Activated T-cell treated with anti-CD3 and anti-CD28 coated beads, Interleukin-2, amount 50 U/mL, for 72 hours (primary cell): ENCODE results near the gene AR. TPM values are rescaled to one million over a fixed set of nuclear protein-coding genes. Genes with fewer than 3 reads are reported as not detected.

Experiments used
- ATAC-seq, 2 donors: fragments of 150-1000 bp; cut with Tn5 transposase; replicated peaks in 1 of 2; 2 replicates each; pipeline ENCODE4 v1.10.0; 2021; ENCODE audit warnings: moderate library complexity in 2 of 2, mild to moderate bottlenecking in 1 of 2
- DNase-seq, 2 donors: peaks; one replicate each; pipeline ENCODE4 v3.0.0; 2021 to 2022; ENCODE audit warnings: mixed read lengths in 1 of 2
- H3K27ac Mint-ChIP-seq: one replicate; pipeline ENCODE4 v1.8.0; 2022; ENCODE audit warnings: mild to moderate bottlenecking, moderate library complexity, mixed read lengths
- H3K27me3 Mint-ChIP-seq: one replicate; pipeline ENCODE4 v1.8.0; 2022; ENCODE audit warnings: low read depth, mixed read lengths
- H3K36me3 Mint-ChIP-seq, 2 donors: one replicate each; pipeline ENCODE4 v1.8.0; 2022; ENCODE audit warnings: mixed read lengths in 2 of 2, mild to moderate bottlenecking in 1 of 2; ENCODE audit not compliant: insufficient read depth in 2 of 2
- H3K4me1 Mint-ChIP-seq: one replicate; pipeline ENCODE4 v1.8.0; 2022; ENCODE audit warnings: low read depth, mixed read lengths
- H3K4me3 Mint-ChIP-seq, 2 donors: one replicate each; pipeline ENCODE4 v1.8.0; 2022; ENCODE audit warnings: mild to moderate bottlenecking in 2 of 2, mixed read lengths in 2 of 2, moderate library complexity in 2 of 2
- H3K9me3 Mint-ChIP-seq, 2 donors: one replicate each; pipeline ENCODE4 v1.8.0; 2022; ENCODE audit warnings: mixed read lengths in 2 of 2
- total RNA-seq, 2 donors: library from RNA; stranded (reverse); gene quantifications; one replicate each; pipeline ENCODE4 v1.2.3, GENCODE V29; 2022

The AR gene
- total RNA-seq, 2 donors from 2014 or later = 0.07 to 0.09 TPM

- H3K27ac Mint-ChIP-seq = no peak overlapping the region
- peaks cover 0 to 3% of the 10 kb centered on the region in 2 donors for H3K9me3 Mint-ChIP-seq
- ATAC-seq (no peak), DNase-seq (no peak)
- H3K36me3 Mint-ChIP-seq = no peaks in the 10 kb centered on the region
- peaks cover 28% of the 10 kb centered on the region for H3K27me3 Mint-ChIP-seq
- H3K4me3 Mint-ChIP-seq = no peak overlapping the region
- H3K4me1 Mint-ChIP-seq = no peaks in the 10 kb centered on the region
Observed at GRCh38 chrX:67727576-67727975, 183.8 kb downstream of the AR start.

- Mint-ChIP-seq H3K27ac (no peak overlapping the region), H3K36me3 (no peaks in the 10 kb centered on the region), H3K9me3 (peaks cover 0 to 1% of the 10 kb centered on the region in 2 donors), H3K27me3 (peaks cover 21% of the 10 kb centered on the region), H3K4me1 (no peaks in the 10 kb centered on the region), H3K4me3 (no peak overlapping the region)
- ATAC-seq (no peak), DNase-seq (no peak)
Observed at GRCh38 chrX:67730296-67730695, 186.5 kb downstream of the AR start.

GRCh38 chrX:67731061-67731460 lies 187.2 kb downstream of the AR start:
- Mint-ChIP-seq H3K27me3 (peaks cover 15% of the 10 kb centered on the region), H3K4me3 (no peak overlapping the region), H3K9me3 (peaks cover 0 to 1% of the 10 kb centered on the region in 2 donors), H3K36me3 (no peaks in the 10 kb centered on the region), H3K27ac (no peak overlapping the region), H3K4me1 (no peaks in the 10 kb centered on the region)
- DNase-seq (no peak), ATAC-seq (no peak)

- Mint-ChIP-seq H3K27me3 (peaks cover 18% of the 10 kb centered on the region), H3K36me3 (no peaks in the 10 kb centered on the region), H3K4me1 (no peaks in the 10 kb centered on the region), H3K4me3 (no peak overlapping the region), H3K27ac (no peak overlapping the region), H3K9me3 (no peaks in the 10 kb centered on the region)
- ATAC-seq (no peak), DNase-seq (no peak)
Observed at GRCh38 chrX:67732864-67733263, 189.0 kb downstream of the AR start.

GRCh38 chrX:67734111-67734753 lies 190.4 kb downstream of the AR start:
- Mint-ChIP-seq H3K9me3 (no peaks in the 10 kb centered on the region), H3K4me3 (no peak overlapping the region), H3K36me3 (no peaks in the 10 kb centered on the region), H3K4me1 (no peaks in the 10 kb centered on the region), H3K27ac (no peak overlapping the region), H3K27me3 (peaks cover 18% of the 10 kb centered on the region)
- DNase-seq (no peak), ATAC-seq (no peak)

- ATAC-seq (no peak), DNase-seq (no peak)
- Mint-ChIP-seq H3K4me3 (no peak overlapping the region), H3K27ac (no peak overlapping the region), H3K4me1 (no peaks in the 10 kb centered on the region), H3K36me3 (peaks cover 0 to 1% of the 10 kb centered on the region in 2 donors), H3K9me3 (no peaks in the 10 kb centered on the region), H3K27me3 (peaks cover 26% of the 10 kb centered on the region)
Observed at GRCh38 chrX:67749536-67749935, 205.7 kb downstream of the AR start.

GRCh38 chrX:67750694-67751093 lies 206.9 kb downstream of the AR start:
- ATAC-seq (no peak), DNase-seq (no peak)
- H3K27ac Mint-ChIP-seq = no peak overlapping the region
- H3K27me3 Mint-ChIP-seq = peaks cover 19% of the 10 kb centered on the region
- no peak overlapping the region for H3K4me3 Mint-ChIP-seq
- no peaks in the 10 kb centered on the region for H3K9me3 Mint-ChIP-seq
- peaks cover 0 to 1% of the 10 kb centered on the region in 2 donors for H3K36me3 Mint-ChIP-seq
- no peaks in the 10 kb centered on the region for H3K4me1 Mint-ChIP-seq

GRCh38 chrX:67759018-67759417 lies 215.2 kb downstream of the AR start:
- Mint-ChIP-seq H3K27ac (no peak overlapping the region), H3K9me3 (no peaks in the 10 kb centered on the region), H3K4me3 (no peak overlapping the region), H3K4me1 (no peaks in the 10 kb centered on the region), H3K36me3 (no peaks in the 10 kb centered on the region), H3K27me3 (peaks cover 7% of the 10 kb centered on the region)
- no peak for DNase-seq
- no peak for ATAC-seq

- ATAC-seq = no peak
- Mint-ChIP-seq H3K4me3 (no peak overlapping the region), H3K36me3 (peaks cover 0 to 2% of the 10 kb centered on the region in 2 donors)
Observed at GRCh38 chrX:67777148-67777547, 233.3 kb downstream of the AR start.

GRCh38 chrX:67779099-67779498 lies 235.3 kb downstream of the AR start:
- Mint-ChIP-seq H3K36me3 (peaks cover 0 to 2% of the 10 kb centered on the region in 2 donors), H3K4me3 (no peak overlapping the region), H3K4me1 (peaks cover 6% of the 10 kb centered on the region), H3K9me3 (peaks cover 0 to 1% of the 10 kb centered on the region in 2 donors), H3K27ac (no peak overlapping the region), H3K27me3 (peaks cover 12% of the 10 kb centered on the region)
- no peak for DNase-seq
- ATAC-seq = no peak

More at GRCh38 chrX:67777148-67777547, 233.3 kb downstream of the AR start:
- Mint-ChIP-seq H3K9me3 (peaks cover 0 to 4% of the 10 kb centered on the region in 2 donors), H3K27ac (no peak overlapping the region), H3K27me3 (peaks cover 15% of the 10 kb centered on the region), H3K4me1 (peaks cover 6% of the 10 kb centered on the region)
- no peak for DNase-seq
